Chondrocyte (in vitro differentiated cells): Measurements from ENCODE around the gene MMP24. TPM values are rescaled to one million over a fixed set of nuclear protein-coding genes. Genes with fewer than 3 reads are reported as not detected.

Source experiments
- DNase-seq: peaks from one replicate; pipeline ENCODE4 v3.0.0; 2021; ENCODE audit warnings: mixed read lengths, low spot score
- H3K27ac Mint-ChIP-seq: one replicate; pipeline ENCODE4 v1.8.0; 2021; ENCODE audit warnings: mild to moderate bottlenecking, moderate library complexity, mixed read lengths; ENCODE audit not compliant: unreplicated experiment
- H3K27me3 Mint-ChIP-seq: 2 replicates; pipeline ENCODE4 v1.8.0; 2021; ENCODE audit warnings: low read depth, mixed read lengths
- H3K36me3 Mint-ChIP-seq: 2 replicates; pipeline ENCODE4 v1.8.0; 2021; ENCODE audit warnings: low read depth, mixed read lengths
- H3K4me1 Mint-ChIP-seq: 2 replicates; pipeline ENCODE4 v1.8.0; 2021; ENCODE audit warnings: low read depth, mild to moderate bottlenecking, mixed read lengths
- H3K4me3 Mint-ChIP-seq: one replicate; pipeline ENCODE4 v1.8.0; 2021; ENCODE audit warnings: mild to moderate bottlenecking, moderate library complexity, mixed read lengths; ENCODE audit not compliant: unreplicated experiment
- H3K9me3 Mint-ChIP-seq: 2 replicates; pipeline ENCODE4 v1.8.0; 2021; ENCODE audit warnings: low read depth, mixed read lengths
- total RNA-seq: library from RNA; stranded (reverse); gene quantifications from 3 replicates; pipeline ENCODE4 v1.2.1, GENCODE V29; 2021
- TF ChIP-seq, protein P1 (sequence below): fragments of 200-600 bp; sonication (generic); IDR thresholded peaks from 2 replicates; pipeline ENCODE4 v1.5.0; 2021; ENCODE audit warnings: antibody characterized with exemption, mild to moderate bottlenecking, moderate library complexity

The MMP24 gene
- total RNA-seq, 1 donor from 2014 or later: 2.4 TPM

DNA sequence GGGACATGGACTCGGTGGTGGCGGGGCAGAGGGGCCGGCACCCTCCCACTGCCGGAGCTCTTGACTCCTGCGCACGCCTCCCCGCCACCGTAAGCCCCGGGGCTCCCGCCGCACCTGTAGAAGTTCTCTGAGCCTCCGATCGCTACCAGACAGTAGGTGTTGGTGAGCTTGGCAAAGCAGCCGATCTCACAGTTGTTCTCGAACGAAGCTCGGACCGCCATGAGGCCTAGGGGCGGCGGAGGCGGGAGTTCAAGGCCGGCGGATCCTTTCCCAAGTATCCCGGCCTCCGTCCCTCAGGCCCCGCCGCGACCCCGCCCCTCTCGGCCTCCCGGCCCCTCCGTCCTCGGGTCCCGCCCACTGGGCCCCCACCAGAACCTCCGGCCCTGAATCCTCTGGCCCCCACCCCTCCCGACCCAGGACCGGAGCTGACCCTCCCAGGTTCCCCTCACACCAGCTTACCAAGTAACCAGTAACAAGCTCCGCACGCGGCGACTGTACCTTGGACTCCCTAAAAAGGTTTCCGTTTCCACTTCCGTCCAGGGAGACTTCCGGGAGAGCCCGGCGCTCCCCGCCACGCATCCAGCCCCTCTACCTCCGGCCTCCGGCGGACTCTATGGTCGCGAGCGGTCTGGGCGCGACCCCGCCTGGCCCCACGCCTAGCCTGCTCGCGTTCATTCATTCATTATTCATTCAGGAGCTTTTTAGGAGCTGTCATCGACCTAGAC is 57.9 kb downstream of the MMP24 start, which contains the start of gene EIF6:
EIF6 (minus strand) TSS at position 506 of the 725 bp plus-strand sequence; CDS start at position 221, 285 bp downstream.
- TF ChIP-seq, protein P1, sequence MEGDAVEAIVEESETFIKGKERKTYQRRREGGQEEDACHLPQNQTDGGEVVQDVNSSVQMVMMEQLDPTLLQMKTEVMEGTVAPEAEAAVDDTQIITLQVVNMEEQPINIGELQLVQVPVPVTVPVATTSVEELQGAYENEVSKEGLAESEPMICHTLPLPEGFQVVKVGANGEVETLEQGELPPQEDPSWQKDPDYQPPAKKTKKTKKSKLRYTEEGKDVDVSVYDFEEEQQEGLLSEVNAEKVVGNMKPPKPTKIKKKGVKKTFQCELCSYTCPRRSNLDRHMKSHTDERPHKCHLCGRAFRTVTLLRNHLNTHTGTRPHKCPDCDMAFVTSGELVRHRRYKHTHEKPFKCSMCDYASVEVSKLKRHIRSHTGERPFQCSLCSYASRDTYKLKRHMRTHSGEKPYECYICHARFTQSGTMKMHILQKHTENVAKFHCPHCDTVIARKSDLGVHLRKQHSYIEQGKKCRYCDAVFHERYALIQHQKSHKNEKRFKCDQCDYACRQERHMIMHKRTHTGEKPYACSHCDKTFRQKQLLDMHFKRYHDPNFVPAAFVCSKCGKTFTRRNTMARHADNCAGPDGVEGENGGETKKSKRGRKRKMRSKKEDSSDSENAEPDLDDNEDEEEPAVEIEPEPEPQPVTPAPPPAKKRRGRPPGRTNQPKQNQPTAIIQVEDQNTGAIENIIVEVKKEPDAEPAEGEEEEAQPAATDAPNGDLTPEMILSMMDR: no peak
- Mint-ChIP-seq H3K9me3 (no peaks in the 10 kb centered on the region), H3K4me1 (peaks cover 33% of the 10 kb centered on the region), H3K27me3 (no peaks in the 10 kb centered on the region), H3K27ac (peak within 1 kb of the TSS; percentile 97), H3K36me3 (peaks cover 12% of the 10 kb centered on the region), H3K4me3 (peak within 1 kb of the TSS; percentile 93)
- no peak for DNase-seq

DNA sequence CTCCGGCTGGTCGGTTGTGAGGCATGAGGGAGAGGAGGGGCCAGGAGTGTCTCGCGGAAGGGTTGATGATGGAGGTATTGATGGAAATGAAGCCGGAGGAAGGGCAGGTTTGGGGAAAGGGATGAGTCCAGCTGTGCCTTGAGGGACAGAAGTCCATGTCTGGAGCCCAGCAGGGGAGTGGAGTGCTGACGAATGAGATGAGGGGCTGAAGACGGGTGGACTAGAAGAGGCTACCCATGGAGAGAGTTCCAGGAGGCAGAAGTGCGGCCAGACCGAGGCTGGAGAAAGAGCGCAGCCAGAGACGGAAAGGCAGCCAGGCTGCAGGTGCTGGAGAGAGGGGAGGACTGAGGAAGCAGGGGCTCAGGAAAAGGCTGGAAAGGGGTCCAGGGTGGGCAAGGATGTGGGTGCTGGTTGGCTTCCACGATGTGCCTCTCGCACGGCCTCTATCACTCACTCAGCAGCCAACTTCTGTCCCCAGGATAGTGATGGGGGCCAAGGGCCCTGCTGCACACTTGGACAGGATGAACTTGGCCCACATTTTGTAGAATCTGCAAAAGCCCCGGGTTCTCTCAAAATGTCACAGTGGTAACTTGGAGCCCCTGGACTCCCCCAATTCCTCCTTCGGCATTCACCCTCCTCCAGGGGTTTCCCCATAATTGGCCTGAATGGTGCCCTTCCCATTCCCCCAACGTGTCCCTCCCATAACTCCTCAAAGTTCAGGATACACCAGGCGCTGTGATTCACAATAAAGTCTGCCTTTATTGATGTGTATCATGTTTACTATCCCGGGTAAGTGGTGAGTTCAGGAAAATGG is 58.7 kb downstream of the MMP24 start:
- no peaks in the 10 kb centered on the region for H3K27me3 Mint-ChIP-seq
- DNase-seq: no peak
- peak overlapping the region; percentile 97 for H3K27ac Mint-ChIP-seq
- H3K4me3 Mint-ChIP-seq: peak overlapping the region; percentile 93
- H3K36me3 Mint-ChIP-seq: peaks cover 6% of the 10 kb centered on the region
- no peaks in the 10 kb centered on the region for H3K9me3 Mint-ChIP-seq
- peaks cover 30% of the 10 kb centered on the region for H3K4me1 Mint-ChIP-seq
- TF ChIP-seq, protein P1: no peak

DNA sequence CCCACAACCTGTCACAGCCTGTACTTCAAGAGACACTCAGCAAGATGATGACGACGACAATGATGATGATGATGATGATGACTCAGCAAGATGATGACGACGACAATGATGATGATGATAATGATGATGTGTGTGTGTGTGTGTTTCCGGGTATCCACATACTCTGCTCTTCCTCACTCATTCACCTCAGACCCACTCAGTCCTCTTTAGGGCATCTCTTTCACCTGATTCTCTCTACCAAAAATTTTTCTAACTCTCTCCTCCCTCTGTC is 59.3 kb downstream of the MMP24 start:
- no peak for DNase-seq
- TF ChIP-seq, protein P1: no peak
- Mint-ChIP-seq H3K36me3 (peaks cover 4% of the 10 kb centered on the region), H3K27ac (no peak overlapping the region), H3K9me3 (no peaks in the 10 kb centered on the region), H3K27me3 (no peaks in the 10 kb centered on the region), H3K4me3 (peak overlapping the region; percentile 93), H3K4me1 (peaks cover 28% of the 10 kb centered on the region)

DNA sequence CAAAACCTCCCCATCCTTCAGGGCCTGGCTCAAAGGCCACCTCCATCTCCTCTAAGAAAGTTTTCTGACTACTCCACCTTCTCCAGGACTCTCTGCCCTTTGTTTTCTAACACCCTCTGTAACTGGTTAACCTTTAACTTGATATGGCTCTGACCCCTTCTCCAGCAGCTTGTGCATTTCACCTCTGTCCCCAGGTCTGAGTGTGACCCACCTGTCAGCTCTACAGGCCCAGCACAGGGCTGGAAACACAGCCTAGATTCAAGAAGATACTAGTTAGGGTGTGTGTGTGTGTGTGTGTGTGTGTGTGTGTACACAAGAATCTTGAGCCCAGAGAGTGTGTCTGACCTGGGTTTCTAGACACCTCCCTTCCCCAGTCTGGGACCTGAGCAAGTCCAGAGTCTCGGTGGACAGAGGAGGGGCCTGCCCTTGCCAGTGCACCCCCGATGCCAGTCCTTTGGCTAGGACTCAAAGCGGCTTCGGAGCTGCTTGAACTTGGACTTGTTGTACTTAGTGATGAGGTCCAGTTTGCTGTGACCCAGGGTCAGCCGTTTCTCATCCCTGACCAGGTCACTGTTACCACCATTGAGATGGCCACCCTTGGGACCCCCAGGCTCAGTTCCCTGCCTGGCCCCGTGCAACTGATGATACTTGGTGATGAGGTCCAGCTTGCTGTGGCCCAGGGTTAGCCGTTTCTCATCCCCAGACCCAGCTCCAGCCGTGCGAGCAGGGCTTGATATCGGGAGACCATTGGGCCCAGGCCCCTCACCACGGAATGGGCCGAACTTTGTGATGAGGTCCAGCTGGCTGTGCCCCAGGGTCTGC is 59.8 kb downstream of the MMP24 start:
- peaks cover 28% of the 10 kb centered on the region for H3K4me1 Mint-ChIP-seq
- no peak overlapping the region for H3K27ac Mint-ChIP-seq
- no peaks in the 10 kb centered on the region for H3K27me3 Mint-ChIP-seq
- H3K36me3 Mint-ChIP-seq: peaks cover 4% of the 10 kb centered on the region
- no peaks in the 10 kb centered on the region for H3K9me3 Mint-ChIP-seq
- peak overlapping the region; percentile 93 for H3K4me3 Mint-ChIP-seq
- DNase-seq: no peak
- TF ChIP-seq, protein P1: no peak
